ENCODE data around the gene TMCO4.

Gene TMCO4

GRCh38 chr1:19774180-19774785 lies 25.4 kb downstream of the TMCO4 start:
- DNase-seq: no peak

- no peak for DNase-seq
These were observed 26.2 kb downstream of the TMCO4 start for GRCh38 chr1:19773485-19773884.

DNA sequence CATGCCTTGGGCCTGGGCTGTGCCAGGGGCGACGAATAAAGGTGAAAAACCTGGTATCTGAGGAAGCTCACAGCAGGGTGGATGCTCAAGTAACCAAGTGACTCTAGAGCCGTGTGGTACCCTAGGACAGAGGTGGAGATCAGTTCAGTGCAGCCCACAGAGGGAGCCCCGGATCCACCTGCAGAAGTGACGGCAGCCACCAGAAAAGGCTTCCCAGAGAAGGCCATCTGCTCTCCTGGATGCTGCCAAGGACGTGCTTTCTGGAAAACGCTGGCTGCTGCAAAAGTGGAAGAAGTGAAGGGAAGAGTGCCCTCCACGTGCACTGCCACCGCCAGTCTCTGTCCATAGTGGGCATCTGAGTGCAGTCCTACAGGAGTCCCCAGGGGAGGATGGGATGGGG lies 27.7 kb downstream of the TMCO4 start:
- no peak for DNase-seq

- no peak for DNase-seq
These were observed 28.4 kb downstream of the TMCO4 start for GRCh38 chr1:19771350-19771749.

- DNase-seq: no peak
These were observed 29.1 kb downstream of the TMCO4 start for GRCh38 chr1:19770436-19771190.

GRCh38 chr1:19769211-19769932 lies 30.3 kb downstream of the TMCO4 start:
- no peak for DNase-seq

GRCh38 chr1:19768353-19769210 lies 31.1 kb downstream of the TMCO4 start:
- DNase-seq: no peak

DNA sequence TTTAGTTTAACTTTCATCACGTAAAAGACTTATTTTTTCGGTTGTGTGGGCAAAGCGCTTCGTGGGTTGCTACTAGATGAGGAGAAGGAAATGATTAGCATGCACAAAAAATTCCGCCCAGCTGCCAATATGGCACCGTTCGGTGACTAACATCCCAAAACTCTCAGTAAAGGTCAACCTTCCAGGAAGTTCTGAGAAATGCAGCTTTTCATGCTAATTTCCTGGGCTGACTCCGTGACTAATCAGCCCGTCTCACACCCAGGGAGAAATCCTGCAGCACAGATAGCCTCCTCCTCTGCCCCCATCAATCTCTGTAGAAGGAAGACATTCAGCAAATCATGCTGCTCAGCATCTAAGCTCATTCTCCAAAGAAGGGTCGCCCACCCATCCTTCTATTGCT lies 34.1 kb downstream of the TMCO4 start:
- no peak for DNase-seq

- DNase-seq: no peak
These were observed 34.9 kb downstream of the TMCO4 start for GRCh38 chr1:19764848-19765247.

- no peak for DNase-seq
These were observed 37.4 kb downstream of the TMCO4 start for GRCh38 chr1:19762175-19762779.

DNA sequence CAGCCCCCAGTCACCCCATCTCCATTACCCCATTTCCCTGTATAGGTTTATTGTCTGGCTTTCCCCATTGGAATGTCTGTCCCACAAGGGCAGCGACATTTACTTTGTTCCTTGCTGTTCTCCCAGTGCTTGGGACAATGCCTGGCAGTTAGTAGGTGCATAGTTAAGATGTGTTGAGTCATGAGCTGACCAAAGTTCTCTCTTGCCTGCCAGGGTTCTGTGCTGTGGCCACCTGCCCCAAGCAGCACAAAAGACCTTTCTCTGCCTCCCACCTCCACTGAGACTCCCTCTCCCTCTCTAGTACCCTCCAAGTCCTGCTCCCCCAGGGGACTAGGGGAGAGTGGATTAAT lies 40.0 kb downstream of the TMCO4 start:
- DNase-seq: no peak

DNA sequence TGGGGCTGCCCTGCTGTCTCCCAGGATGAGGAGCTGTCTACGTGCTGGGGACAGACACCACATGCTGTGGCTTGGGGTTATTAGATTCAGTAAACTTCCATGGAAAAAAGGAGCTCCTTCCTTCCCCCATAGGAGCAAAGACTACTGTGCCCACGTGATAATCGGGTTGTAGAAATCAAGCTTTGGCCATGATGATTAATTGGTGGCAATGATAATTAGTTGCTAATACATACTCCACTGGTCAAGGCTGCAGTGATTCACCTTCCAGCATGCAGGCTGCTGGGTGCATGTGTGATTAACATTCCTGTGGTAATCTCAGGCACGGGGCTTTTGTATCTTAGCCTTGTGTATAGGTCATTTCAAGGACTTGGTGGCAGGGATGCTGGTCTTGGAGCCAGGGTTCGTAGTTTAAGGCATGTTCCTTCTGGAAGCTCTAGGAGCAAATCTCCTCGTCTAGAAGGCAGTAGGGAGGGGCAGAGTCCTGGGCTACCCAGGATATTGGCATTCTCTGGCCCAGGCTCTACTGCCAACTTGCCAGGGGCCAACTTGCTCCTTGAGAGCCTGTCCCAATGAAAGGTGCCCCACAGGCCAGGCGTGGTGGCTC lies 41.4 kb downstream of the TMCO4 start:
- no peak for DNase-seq

- DNase-seq: no peak
These were observed 42.1 kb downstream of the TMCO4 start for GRCh38 chr1:19757641-19758040.

DNA sequence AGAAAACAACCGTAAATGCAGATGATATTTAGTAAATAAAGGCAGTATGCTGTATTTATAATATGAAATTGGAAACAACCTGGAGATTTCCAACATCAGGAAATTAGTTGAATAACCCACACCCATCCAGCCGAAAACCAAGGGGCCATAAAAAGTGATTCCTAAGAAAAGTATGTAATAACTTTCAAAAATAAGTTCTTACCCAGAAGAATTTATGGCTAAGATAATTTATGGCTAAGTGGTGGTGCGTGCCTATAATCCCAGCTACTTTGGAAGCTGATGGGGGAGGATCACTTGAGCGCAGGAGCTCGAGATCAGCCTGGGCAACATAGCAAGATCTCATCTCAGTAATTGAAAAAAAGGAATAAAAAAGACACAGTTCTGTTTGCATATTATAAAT lies 43.2 kb downstream of the TMCO4 start:
- no peak for DNase-seq

GRCh38 chr1:19754482-19754881 lies 45.2 kb downstream of the TMCO4 start:
- peak; percentile 32 for DNase-seq

DNA sequence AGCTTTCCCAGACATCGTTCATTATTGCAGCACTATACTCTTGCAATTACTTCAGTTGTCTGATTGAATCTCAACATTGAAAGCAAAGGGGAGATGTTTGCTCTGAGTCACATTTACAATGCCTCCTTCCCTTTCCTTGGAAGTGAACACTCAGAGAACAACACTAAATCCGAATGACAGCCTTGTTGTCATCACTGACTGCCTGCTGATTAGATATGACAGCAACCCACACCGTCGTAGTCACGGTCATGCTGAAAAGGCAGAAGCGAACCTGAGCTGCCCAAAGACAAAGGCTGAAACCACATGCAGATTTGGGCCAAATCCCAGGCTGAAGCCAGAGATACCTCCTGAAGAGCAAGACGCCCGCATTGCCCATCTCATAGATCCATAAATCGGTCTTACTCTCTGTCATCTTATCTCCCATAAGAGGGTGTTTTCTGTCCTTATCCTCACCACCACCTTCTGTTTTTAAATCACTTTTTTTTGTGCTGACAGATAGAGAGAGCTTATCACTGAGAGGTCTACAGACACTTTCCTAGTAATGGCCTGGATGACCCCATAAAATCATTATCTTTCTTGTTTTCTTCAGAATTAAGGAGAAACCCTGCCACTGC lies 47.5 kb downstream of the TMCO4 start:
- DNase-seq: no peak

GRCh38 chr1:19750882-19751276 lies 48.8 kb downstream of the TMCO4 start:
- no peak for DNase-seq

DNA sequence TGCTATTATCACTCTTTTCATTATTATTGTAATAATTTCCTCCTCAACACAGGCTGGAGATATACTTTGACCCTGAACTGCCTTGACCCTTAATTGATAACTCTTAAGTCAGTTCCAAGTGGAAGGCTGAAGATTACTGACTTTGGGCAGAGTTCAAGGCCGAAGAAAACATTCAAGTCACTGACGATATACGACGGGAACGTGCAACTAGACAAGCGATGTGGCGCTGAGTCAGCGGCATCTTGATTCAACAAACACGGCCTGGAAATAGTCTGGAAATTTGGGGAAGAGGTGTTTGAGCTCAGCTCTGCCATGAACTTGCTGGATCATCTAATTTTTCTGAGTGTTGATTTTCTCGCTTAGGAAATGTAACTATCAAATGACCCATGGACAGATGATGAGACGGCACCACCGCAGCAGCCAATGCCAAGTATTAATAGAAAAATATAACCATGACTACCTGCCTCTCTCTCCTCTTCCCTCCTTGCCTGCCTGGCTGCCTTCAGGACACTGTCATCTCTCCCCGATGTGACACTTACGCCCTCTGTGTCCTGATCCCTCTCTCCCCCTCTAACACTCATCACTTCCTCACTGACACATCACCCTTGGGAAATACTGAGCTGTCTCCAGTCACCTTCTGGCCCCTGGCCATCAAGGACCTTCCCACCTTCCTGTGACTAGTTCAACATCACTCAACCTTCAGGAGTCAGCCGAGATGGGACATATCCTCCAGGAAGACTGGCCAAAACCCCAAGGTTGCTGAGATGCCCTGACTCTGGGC lies 49.4 kb downstream of the TMCO4 start:
- DNase-seq: no peak

- DNase-seq: no peak
These were observed 50.0 kb downstream of the TMCO4 start for GRCh38 chr1:19749685-19750084.

DNA sequence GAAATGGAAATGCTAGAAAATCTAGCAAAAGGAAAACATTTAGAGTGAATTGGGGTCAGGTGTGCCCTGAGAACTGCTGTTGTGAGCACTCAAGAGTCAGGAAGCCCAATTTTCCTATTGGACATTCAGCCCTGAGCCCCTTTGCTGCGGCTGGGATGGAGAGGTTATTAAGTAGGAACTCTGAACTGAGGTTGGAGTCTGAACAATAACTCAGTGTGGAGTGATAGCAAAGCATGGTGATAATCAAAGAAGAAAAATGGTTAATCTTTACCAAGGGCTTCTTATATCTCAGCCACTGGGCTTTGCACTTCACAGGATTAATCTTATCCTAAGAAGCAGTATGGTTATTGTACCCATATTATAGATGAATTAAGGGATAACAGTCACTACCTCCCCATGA lies 52.0 kb downstream of the TMCO4 start:
- DNase-seq: no peak

DNA sequence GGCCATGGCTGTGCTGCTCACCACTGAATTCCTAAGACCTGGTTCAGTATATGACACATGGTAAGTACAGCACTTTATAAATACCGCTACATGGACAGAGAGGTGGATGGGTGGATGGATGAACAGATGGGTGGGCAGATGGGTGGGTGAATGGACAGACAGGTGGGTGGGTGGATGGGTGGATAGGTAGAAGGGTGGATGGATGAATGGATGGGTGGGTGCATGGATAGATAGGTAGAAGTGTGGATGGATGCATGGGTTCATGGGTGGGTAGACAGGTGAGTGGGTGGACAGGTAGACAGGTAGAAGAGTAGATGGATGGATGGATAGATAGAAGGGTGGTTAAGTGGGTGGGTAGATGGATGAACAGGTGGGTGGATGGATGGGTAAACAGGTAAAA lies 54.8 kb downstream of the TMCO4 start:
- no peak for DNase-seq
